ENCODE results near the gene DIO3.
"Not testable (repeated sequence)": the region's sequence is repeated elsewhere in the genome, so short reads cannot be mapped to it uniquely, and the experiment has no call there.

Gene DIO3

DNA sequence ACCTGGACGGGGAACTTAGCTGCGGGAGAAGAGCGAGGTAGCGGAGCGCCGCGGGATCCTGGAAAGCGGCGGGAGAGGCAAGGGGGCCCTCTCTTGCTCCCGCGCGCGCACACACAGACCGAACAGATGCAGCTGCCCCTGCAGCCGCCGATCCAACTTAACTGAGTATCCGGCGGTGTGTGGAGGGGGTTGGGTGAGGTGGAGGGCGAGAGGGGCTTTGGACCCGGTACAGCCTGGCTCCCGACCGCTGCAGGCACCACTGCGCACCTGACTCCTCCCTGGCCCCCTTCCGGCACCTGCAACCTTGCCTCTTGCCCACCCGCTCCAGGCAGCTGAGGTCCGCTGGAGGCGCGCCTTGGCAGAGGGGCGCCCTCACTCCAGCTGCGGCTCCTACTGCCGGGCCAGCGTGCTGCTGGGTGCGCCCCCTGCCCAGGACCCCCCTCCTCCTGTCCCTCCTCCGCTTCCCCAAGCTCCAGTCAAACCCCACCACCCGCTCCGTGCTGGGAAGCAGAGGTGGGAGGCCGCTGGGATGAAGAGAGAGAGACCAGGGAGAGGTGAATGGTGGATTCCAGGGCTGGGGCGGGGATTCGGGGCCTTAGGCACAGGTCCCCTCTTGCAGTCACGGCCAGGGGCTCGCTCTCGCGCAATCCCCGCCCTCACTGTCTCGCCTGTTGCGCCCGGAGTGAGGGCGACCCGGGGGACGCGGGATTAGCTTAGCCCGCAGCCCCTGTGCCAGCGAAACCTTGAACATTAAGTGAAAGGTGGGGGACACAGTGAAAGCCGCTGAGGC is 2.6 kb downstream of the DIO3 start:
- no peak for DNase-seq
- Histone ChIP-seq H3K9me3 (ENCODE audit: control extremely low read depth in 1 of 5, control insufficient read depth in 4 of 5, insufficient read depth in 2 of 5, low read depth in 1 of 5, low read length in 4 of 5) (peaks cover 0 to 21% (median 17%) of the 10 kb centered on the region in 5 experiments), H3K27me3 (replicated peaks in 2 of 5; ENCODE audit: control insufficient read depth in 4 of 5, insufficient read depth in 5 of 5, low read length in 4 of 5) (peaks cover 5 to 90% (median 60%) of the 10 kb centered on the region in 5 experiments), H3K36me3 (ENCODE audit: control insufficient read depth in 4 of 4, insufficient read depth in 4 of 4, low read length in 3 of 4) (peaks cover 0 to 9% (median 0%) of the 10 kb centered on the region in 4 experiments), H3K27ac (ENCODE audit: insufficient read depth in 1 of 2, low read depth in 1 of 2, low read length in 2 of 2, poor library complexity in 1 of 2, severe bottlenecking in 2 of 2) (no peak overlapping the region), H3K4me1 (ENCODE audit: control extremely low read depth in 1 of 4, control insufficient read depth in 4 of 4, insufficient read depth in 4 of 4, low read length in 3 of 4) (peaks cover 0 to 31% (median 17%) of the 10 kb centered on the region in 4 experiments), H3K4me3 (ENCODE audit: control insufficient read depth in 1 of 7, extremely low read depth in 1 of 7, insufficient read depth in 4 of 7, low read depth in 2 of 7, low read length in 6 of 7) (peak overlapping the region in 1 of 7 experiments; percentile 2)
- ChIA-PET CTCF (interaction anchor here (1.2 kb wide), 1 partner anchor 713 kb away, joined by 3 read pairs; no protein-coding TSS in a partner anchor), POLR2A (no interaction called here)
- 5% methylated on average over 28 of the region's 54 CpGs for WGBS (ENCODE audit: insufficient coverage)

DNA sequence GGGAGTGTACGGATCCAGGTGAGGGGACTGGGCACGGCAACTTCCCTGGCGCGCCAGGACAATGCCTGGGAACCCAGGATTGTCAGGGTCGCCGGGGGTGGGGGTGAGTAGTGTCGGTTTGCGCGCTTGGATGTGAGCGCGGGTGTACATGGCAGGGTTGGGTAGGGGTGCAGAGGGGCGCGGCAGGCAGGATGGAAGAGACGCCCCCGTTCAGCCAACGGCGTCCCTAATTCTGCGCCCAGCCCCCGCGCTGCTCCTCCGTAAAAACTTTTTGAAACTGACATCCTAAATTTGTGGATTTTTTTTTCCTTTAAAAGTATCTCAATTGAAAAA is 3.1 kb downstream of the DIO3 start:
- Histone ChIP-seq H3K27ac (ENCODE audit: insufficient read depth in 1 of 2, low read depth in 1 of 2, low read length in 2 of 2, poor library complexity in 1 of 2, severe bottlenecking in 2 of 2) (no peak overlapping the region), H3K4me1 (ENCODE audit: control extremely low read depth in 1 of 4, control insufficient read depth in 4 of 4, insufficient read depth in 4 of 4, low read length in 3 of 4) (peaks cover 0 to 31% (median 17%) of the 10 kb centered on the region in 4 experiments), H3K36me3 (ENCODE audit: control insufficient read depth in 4 of 4, insufficient read depth in 4 of 4, low read length in 3 of 4) (peaks cover 0 to 9% (median 0%) of the 10 kb centered on the region in 4 experiments), H3K9me3 (ENCODE audit: control extremely low read depth in 1 of 5, control insufficient read depth in 4 of 5, insufficient read depth in 2 of 5, low read depth in 1 of 5, low read length in 4 of 5) (peaks cover 0 to 21% (median 17%) of the 10 kb centered on the region in 5 experiments), H3K27me3 (replicated peaks in 2 of 5; ENCODE audit: control insufficient read depth in 4 of 5, insufficient read depth in 5 of 5, low read length in 4 of 5) (peaks cover 8 to 90% (median 55%) of the 10 kb centered on the region in 5 experiments), H3K4me3 (ENCODE audit: control insufficient read depth in 1 of 7, extremely low read depth in 1 of 7, insufficient read depth in 4 of 7, low read depth in 2 of 7, low read length in 6 of 7) (peak overlapping the region in 1 of 7 experiments; percentile 2)
- WGBS (ENCODE audit: insufficient coverage), result 7% methylated on average over 8 of the region's 21 CpGs
- CTCF ChIA-PET, result interaction anchor here (1.2 kb wide), 1 partner anchor 714 kb away, joined by 3 read pairs; no protein-coding TSS in a partner anchor
- POLR2A ChIA-PET, result no interaction called here
- no peak for DNase-seq

DNA sequence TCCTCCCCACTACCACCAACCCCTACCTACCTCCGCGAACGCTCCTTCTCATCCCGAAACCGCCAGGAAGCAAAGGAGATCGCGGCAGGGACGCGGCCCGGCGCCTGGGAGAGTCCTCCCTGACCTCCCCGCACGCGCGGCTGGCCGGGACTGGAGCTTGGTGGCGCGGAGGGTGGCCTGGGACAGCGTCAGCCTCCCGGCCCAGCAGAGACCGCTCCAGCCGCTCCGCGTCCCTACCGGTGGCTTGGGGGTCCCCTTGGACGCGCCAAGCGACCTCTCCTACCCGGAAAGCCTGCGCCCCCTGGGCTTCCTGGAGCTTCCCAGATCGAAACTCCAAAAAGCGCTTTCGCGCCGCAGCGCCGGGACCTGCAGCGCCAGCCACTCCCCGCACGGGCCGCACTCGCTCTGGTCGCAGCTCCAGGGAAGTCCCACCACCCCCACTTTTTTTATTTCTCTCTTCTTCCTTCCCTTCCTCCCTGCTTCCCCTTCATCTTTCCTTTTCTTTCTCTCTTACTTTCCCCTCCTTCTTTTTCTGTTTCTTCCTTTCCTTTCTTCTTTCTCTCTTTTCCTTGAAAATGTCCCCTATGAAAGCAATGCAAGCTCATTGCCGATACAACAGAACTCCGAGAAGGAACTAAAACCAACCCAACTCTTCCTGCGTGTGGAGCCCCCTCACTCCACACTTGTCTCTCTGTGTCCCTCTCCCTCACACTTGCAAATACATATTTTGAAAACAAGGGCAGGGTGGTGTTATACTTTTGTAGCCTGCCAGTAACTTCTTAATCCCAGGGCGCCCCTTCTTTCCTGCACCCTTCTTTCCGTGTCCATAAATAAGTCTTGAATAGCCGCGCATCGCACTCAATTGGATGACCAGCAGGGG is 3.8 kb downstream of the DIO3 start:
- peaks cover 0 to 21% (median 17%) of the 10 kb centered on the region in 5 experiments for H3K9me3 ChIP-seq (ENCODE audit: control extremely low read depth in 1 of 5, control insufficient read depth in 4 of 5, insufficient read depth in 2 of 5, low read depth in 1 of 5, low read length in 4 of 5)
- H3K36me3 ChIP-seq (ENCODE audit: control insufficient read depth in 4 of 4, insufficient read depth in 4 of 4, low read length in 3 of 4), result peaks cover 0 to 9% (median 0%) of the 10 kb centered on the region in 4 experiments
- ChIA-PET CTCF (interaction anchor here (1.2 kb wide), 1 partner anchor 714 kb away, joined by 3 read pairs; no protein-coding TSS in a partner anchor), POLR2A (no interaction called here)
- H3K27ac ChIP-seq (ENCODE audit: insufficient read depth in 1 of 2, low read depth in 1 of 2, low read length in 2 of 2, poor library complexity in 1 of 2, severe bottlenecking in 2 of 2), result no peak overlapping the region
- no peak for DNase-seq
- H3K4me3 ChIP-seq (ENCODE audit: control insufficient read depth in 1 of 7, extremely low read depth in 1 of 7, insufficient read depth in 4 of 7, low read depth in 2 of 7, low read length in 6 of 7), result peak overlapping the region in 3 of 7 experiments; percentile 2 to 48 (median 33)
- H3K27me3 ChIP-seq (replicated peaks in 2 of 5; ENCODE audit: control insufficient read depth in 4 of 5, insufficient read depth in 5 of 5, low read length in 4 of 5), result peaks cover 8 to 89% (median 56%) of the 10 kb centered on the region in 5 experiments
- WGBS (ENCODE audit: insufficient coverage), result 1% methylated on average over 44 of the region's 51 CpGs
- H3K4me1 ChIP-seq (ENCODE audit: control extremely low read depth in 1 of 4, control insufficient read depth in 4 of 4, insufficient read depth in 4 of 4, low read length in 3 of 4), result peaks cover 0 to 24% (median 14%) of the 10 kb centered on the region in 4 experiments

DNA sequence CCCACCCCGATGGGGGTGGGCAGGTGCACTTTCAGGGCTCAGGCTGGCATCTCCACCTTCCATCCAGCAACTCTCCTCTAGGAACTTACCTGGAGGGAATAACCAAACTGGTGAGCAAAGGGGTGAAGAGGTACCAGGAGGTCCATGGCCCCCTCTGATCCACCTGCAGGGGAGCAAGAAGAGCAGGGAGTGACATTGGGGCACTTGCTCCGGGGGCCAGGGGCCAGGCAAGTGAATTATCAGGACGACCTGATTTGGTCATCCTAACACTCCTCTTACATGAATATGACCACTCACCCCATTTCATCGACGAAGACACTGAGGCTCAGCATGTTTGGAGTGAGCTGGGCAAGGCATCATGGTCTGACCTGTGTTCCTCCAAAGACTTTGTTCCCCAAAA is 6.0 kb downstream of the DIO3 start:
- H3K9me3 ChIP-seq (ENCODE audit: control extremely low read depth in 1 of 5, control insufficient read depth in 4 of 5, insufficient read depth in 2 of 5, low read depth in 1 of 5, low read length in 4 of 5), result peaks cover 0 to 8% (median 5%) of the 10 kb centered on the region in 5 experiments
- CTCF ChIA-PET, result no interaction called here
- no peak overlapping the region for H3K27ac ChIP-seq (ENCODE audit: insufficient read depth in 1 of 2, low read depth in 1 of 2, low read length in 2 of 2, poor library complexity in 1 of 2, severe bottlenecking in 2 of 2)
- DNase-seq, result no peak
- H3K36me3 ChIP-seq (ENCODE audit: control insufficient read depth in 4 of 4, insufficient read depth in 4 of 4, low read length in 3 of 4), result no peaks in the 10 kb centered on the region
- POLR2A ChIA-PET, result no interaction called here
- H3K4me1 ChIP-seq (ENCODE audit: control extremely low read depth in 1 of 4, control insufficient read depth in 4 of 4, insufficient read depth in 4 of 4, low read length in 3 of 4), result peaks cover 0 to 22% (median 13%) of the 10 kb centered on the region in 4 experiments
- H3K4me3 ChIP-seq (ENCODE audit: control insufficient read depth in 1 of 7, extremely low read depth in 1 of 7, insufficient read depth in 4 of 7, low read depth in 2 of 7, low read length in 6 of 7), result no peak overlapping the region
- 100% methylated on average over 4 of the region's 5 CpGs for WGBS (ENCODE audit: insufficient coverage)
- peaks cover 8 to 77% (median 47%) of the 10 kb centered on the region in 5 experiments for H3K27me3 ChIP-seq (replicated peaks in 2 of 5; ENCODE audit: control insufficient read depth in 4 of 5, insufficient read depth in 5 of 5, low read length in 4 of 5)

DNA sequence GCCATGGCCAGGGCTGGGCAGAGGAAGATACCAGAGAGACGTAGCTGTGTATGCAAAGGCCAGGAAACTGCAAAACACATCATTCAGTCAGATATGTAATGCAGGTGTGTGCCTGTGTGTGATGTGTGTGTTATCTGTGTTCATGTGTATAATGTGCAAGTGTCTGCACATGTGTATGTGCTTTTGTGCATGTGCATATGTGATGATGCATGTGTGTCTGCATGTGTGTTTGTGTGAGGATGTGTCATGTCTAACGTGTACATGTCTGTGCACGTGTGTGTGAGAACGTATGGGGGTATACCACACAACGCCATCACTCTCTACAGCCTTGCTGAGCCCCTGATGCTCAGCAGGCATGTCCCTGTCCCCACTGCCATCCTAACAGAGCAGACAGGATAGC is 9.7 kb downstream of the DIO3 start:
- ChIA-PET POLR2A (no interaction called here), CTCF (interaction anchor here (1.0 kb wide), 1 partner anchor 17 kb away, joined by 3 read pairs; no protein-coding TSS in a partner anchor)
- H3K4me3 ChIP-seq (ENCODE audit: control insufficient read depth in 1 of 7, extremely low read depth in 1 of 7, insufficient read depth in 4 of 7, low read depth in 2 of 7, low read length in 6 of 7), result no peak overlapping the region
- no peak overlapping the region for H3K27ac ChIP-seq (ENCODE audit: insufficient read depth in 1 of 2, low read depth in 1 of 2, low read length in 2 of 2, poor library complexity in 1 of 2, severe bottlenecking in 2 of 2)
- peaks cover 7 to 42% (median 24%) of the 10 kb centered on the region in 5 experiments for H3K27me3 ChIP-seq (replicated peaks in 2 of 5; ENCODE audit: control insufficient read depth in 4 of 5, insufficient read depth in 5 of 5, low read length in 4 of 5)
- WGBS (ENCODE audit: insufficient coverage), result 100% methylated on average over 1 of the region's 5 CpGs
- no peak for DNase-seq
- no peaks in the 10 kb centered on the region for H3K9me3 ChIP-seq (ENCODE audit: control extremely low read depth in 1 of 5, control insufficient read depth in 4 of 5, insufficient read depth in 2 of 5, low read depth in 1 of 5, low read length in 4 of 5)
- no peaks in the 10 kb centered on the region for H3K36me3 ChIP-seq (ENCODE audit: control insufficient read depth in 4 of 4, insufficient read depth in 4 of 4, low read length in 3 of 4)
- H3K4me1 ChIP-seq (ENCODE audit: control extremely low read depth in 1 of 4, control insufficient read depth in 4 of 4, insufficient read depth in 4 of 4, low read length in 3 of 4), result no peaks in the 10 kb centered on the region

DNA sequence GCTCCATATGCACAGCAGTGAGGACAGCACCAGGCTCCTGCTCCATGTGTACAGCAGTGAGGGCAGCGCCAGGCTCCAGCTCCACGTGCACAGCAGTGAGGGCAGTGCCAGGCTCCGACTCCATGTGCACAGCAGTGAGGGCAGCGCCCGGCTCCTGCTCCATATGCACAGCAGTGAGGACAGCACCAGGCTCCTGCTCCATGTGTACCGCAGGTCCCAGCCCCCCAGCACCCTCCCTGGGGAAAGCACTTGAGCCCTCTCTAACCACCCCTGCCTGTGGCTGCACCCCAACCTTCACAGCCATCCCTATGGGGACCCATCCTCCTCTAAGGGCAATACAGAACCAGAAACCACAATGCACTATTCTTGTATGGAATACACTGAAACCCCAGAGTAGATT is 11.2 kb downstream of the DIO3 start:
- WGBS (ENCODE audit: insufficient coverage), result 97% methylated on average over 5 of the region's 6 CpGs
- H3K27me3 ChIP-seq (replicated peaks in 2 of 5; ENCODE audit: control insufficient read depth in 4 of 5, insufficient read depth in 5 of 5, low read length in 4 of 5), result peaks cover 3 to 27% (median 9%) of the 10 kb centered on the region in 5 experiments
- not testable (repeated sequence) for H3K4me1 ChIP-seq (ENCODE audit: control extremely low read depth in 1 of 4, control insufficient read depth in 4 of 4, insufficient read depth in 4 of 4, low read length in 3 of 4)

More for the DNA sequence above, 11.2 kb downstream of the DIO3 start:
- DNase-seq; H3K9me3 ChIP-seq (ENCODE audit: control extremely low read depth in 1 of 5, control insufficient read depth in 4 of 5, insufficient read depth in 2 of 5, low read depth in 1 of 5, low read length in 4 of 5); POLR2A ChIA-PET; H3K4me3 ChIP-seq (ENCODE audit: control insufficient read depth in 1 of 7, extremely low read depth in 1 of 7, insufficient read depth in 4 of 7, low read depth in 2 of 7, low read length in 6 of 7); CTCF ChIA-PET; H3K36me3 ChIP-seq (ENCODE audit: control insufficient read depth in 4 of 4, insufficient read depth in 4 of 4, low read length in 3 of 4); H3K27ac ChIP-seq (ENCODE audit: insufficient read depth in 1 of 2, low read depth in 1 of 2, low read length in 2 of 2, poor library complexity in 1 of 2, severe bottlenecking in 2 of 2): not testable (repeated sequence)

All from common myeloid progenitor, CD34-positive (primary cell).